DND-41 (cell line): Measurements from ENCODE around the gene DLK1.

ENCODE experiments used
- EZH2 ChIP-seq: IDR thresholded peaks from 3 replicates; pipeline ENCODE4 v1.6.1; 2012; ENCODE audit warnings: borderline replicate concordance, low read depth, mild to moderate bottlenecking, moderate library complexity, low read length, inconsistent platforms; ENCODE audit not compliant: severe bottlenecking
- TF ChIP-seq, protein P1 (sequence below): IDR thresholded peaks from 2 replicates; pipeline ENCODE4 v1.5.1; 2012; ENCODE audit warnings: borderline replicate concordance, low read length, moderate library complexity, mild to moderate bottlenecking; ENCODE audit not compliant: poor library complexity, severe bottlenecking; ENCODE audit errors: extremely low read depth

DNA sequence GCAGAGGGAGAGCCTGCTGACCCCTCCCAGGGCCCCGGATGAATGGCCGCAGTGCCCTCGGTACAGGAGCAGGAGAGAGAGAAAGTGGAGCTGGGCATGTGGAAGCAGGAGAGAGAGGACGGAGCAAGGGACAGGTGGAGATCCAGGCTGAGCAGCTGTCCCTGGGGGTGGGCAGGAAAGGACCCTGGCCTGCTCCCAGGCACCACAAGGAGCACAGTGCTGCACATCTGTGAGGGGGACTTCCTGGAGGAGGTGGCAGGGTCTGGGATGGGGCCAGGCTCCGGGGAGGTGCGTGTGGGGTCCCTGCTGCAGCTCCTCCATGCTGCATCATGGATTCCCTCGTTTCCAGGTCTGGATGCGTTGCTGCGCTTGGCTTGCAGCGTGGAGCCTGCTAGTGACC, 13.0 kb upstream of the DLK1 start:
- TF ChIP-seq, protein P1, sequence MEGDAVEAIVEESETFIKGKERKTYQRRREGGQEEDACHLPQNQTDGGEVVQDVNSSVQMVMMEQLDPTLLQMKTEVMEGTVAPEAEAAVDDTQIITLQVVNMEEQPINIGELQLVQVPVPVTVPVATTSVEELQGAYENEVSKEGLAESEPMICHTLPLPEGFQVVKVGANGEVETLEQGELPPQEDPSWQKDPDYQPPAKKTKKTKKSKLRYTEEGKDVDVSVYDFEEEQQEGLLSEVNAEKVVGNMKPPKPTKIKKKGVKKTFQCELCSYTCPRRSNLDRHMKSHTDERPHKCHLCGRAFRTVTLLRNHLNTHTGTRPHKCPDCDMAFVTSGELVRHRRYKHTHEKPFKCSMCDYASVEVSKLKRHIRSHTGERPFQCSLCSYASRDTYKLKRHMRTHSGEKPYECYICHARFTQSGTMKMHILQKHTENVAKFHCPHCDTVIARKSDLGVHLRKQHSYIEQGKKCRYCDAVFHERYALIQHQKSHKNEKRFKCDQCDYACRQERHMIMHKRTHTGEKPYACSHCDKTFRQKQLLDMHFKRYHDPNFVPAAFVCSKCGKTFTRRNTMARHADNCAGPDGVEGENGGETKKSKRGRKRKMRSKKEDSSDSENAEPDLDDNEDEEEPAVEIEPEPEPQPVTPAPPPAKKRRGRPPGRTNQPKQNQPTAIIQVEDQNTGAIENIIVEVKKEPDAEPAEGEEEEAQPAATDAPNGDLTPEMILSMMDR, result no peak
- no peak for TF ChIP-seq EZH2
